HG03196 (cell line): Measurements from ENCODE around the gene DAAM2.

ENCODE experiments used
- ATAC-seq: cut with Tn5 transposase; IDR thresholded peaks from one replicate; pipeline ENCODE4 v1.9.1; 2021; ENCODE audit not compliant: unreplicated experiment

The DAAM2 gene

DNA sequence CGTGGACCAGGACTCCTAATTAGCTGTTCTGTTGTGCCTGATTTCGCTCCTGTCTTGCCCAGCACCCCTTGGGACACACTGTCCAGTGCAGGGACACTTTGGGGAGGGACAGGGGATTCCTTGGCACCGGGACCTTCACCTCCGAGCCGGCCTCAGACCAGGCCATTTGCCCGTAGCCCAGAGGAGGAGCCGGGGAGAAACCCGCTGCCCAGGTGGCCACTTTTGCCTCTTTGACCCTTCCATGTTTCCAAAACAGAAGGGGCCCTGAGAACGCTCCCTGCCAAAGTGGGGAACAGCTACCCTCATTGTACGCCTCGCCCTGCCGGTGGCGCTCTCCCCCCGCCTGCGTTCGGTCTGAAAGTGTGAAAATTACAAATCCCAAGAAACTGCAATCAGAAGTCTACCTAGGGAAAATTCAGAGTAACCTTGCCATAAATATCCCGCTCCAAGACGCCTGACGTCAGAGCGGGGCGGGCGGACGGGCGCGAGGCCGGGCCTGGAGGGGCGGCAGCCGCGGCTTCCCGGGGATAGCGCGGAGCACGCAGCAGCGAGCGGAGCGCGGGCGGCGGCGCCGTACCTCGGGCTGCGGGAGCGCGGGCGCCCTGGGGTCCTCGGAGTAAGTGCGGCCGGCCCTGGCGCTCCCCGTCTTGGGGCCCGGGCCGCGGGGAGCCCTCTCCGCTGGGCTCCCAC lies at the start of gene DAAM2:
Gene DAAM2, plus strand, starts transcription at position 527 of the 690 bp plus-strand sequence. CDS start 63,927 bp downstream, outside the sequence.
- no peak for ATAC-seq

DNA sequence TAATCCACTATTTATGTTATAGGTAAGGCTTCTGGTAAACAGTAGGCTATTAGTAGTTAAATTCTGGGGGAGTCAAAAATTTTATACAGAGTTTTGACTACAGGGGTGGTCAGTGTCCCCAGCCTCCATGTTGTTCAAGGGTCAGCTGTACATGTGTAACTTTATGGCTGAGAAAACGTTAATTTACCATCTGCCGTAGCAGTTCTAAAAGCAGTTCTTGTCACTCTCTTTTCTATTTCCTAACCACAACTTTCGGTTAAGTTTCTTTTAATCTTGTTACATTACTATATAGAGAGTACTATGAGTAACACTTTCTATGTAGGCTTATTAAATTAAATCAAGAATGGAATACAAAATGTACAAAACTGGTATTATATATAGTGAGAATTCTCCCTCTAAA lies 45.4 kb upstream of the DAAM2 start:
- no peak for ATAC-seq

DNA sequence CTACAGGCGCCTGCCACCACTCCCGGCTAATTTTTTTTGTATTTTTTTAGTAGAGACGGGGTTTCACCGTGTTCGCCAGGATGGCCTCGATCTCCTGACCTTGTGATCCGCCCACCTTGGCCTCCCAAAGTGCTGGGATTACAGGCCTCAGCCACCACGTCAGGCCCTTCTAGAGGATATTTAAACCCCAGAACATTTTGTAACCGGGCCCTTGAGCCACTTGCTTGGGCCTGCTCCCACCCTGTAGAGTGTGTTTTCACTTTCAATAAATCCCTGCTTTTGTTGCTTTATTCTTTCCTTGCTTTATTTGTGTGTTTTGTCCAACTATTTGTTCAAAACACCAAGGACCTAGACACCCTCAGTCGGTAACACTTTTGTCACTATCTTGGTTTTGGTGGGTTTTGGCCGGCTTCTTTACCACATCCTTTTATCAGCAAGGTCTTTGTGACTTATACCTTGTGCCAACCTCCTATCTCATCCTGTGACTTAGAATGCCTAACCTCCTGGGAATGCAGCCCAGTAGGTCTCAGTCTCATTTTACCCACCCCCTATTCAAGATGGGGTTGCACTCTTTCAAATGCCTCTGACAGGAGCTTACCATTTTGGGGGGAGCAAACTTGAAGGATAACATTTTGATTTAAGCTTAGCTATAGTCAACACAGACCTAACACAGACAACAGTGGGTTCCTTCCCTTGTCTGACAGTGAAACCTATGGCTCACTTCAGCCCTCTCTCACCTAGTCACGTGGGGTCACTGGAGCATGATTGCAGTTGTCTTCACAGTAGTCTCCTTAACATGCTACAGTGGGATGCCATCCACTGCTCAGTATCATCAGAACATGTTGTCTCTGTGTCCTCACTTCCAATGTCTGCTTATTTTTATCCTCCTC lies 39.1 kb upstream of the DAAM2 start:
- ATAC-seq: no peak

DNA sequence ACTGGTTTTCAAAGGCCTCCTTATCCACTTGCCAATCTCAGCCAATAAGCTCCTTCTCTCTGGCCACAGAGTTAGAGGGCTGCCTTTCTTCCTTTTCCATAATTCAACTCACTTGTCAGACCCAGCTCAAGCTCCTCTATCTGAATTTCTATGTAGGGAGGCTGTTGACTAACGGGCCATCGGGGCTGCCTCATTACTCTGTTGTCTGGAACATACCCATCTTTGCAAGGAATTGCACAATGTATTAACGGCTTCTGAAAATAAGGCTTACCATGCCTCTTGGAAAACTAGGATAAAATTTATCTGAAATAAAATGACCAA lies 38.5 kb upstream of the DAAM2 start:
- ATAC-seq: no peak

DNA sequence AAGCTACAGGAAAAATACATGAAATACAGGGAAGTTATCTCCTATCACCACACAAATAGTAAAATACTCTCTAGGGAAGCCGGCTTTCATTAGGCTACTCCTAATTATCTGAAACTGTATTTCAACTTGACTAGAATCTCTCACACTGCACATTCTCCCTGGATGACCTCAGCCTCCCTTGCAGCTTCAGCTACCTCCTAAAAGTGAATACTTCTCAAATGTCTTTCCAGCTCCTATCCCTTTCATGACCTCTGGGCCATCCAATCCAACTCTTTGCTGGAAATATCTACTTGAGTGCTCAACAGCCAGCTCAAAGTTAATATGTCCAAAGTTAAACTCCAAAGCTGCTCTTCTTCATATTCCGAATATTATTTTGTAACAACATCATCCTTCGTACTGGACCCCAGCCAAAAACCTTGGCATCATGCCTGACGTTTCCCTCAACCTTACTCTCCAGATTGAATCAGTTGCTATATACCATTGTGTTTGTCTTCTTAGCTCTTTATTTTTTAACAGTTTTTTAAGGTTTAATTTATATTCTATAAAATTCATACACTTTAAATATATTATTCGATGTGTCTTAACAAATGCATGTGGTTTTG lies 37.6 kb upstream of the DAAM2 start:
- no peak for ATAC-seq

DNA sequence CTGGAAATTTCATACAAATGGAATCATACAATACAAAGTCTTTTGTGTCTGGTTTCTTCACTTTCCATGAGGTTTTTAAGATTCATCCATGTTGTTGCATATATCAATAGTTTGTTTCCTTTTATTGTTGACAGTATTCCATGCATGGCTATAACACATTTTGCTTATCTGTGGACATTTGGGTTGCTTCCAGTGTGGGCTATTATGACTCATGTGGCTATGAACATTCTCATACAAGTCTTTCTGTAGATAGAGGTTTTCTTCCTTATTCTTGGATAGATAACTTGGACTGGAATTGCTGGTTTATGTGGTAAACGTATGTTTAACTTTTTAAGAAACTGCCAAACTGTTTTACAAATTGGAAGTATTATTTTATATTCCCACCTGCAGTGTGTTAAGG lies 36.9 kb upstream of the DAAM2 start:
- no peak for ATAC-seq

DNA sequence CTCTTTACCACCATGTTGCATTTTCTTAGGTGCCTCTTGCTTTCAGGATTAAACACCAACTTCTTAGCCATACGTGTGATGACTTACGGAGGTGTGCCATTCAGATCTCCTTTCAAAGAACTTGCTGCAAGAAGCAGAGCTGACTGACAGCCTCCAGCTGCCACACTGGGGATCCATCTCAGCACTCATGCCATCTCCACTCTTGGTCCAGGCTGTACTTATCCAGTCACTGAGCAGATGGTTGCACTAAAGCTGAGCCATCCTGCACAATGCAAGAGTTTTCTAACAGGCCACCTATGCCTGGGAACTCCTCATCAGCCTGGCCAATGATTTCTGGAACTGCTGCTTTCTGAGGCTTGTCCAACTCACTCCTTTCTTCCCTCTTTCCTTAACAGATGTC lies 35.6 kb upstream of the DAAM2 start:
- ATAC-seq: no peak

DNA sequence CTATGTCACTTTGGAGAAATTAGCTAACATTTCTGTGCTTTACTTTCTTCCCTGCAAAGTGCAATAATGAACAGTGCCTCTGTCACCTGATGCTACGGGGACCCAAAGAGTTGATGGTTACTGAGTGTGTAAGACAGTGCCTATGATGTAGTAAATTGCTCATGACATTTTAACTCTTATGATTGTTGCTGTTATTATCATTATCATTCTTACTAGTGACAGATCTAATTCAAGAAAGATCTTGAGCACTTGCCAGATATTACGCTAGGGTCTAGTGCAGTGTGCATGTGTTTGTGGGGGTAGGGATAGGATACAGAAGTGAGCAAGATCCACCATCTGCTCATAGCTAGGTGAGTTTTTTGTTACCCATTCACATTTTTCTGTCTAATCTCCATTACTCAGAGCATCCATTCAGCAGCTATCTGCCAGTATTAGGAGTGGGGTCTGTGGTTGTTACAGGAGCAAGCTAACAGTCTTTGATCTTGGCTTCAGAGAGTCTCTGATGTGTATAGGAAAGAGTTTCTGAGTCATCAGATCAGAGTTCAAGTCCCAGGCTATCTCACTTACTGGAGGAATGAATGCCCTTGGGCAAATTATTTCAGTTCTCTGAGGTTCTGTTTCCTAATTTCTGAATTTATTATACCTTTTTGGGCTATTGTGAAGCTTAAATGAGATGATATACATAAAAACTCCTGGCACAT lies 33.1 kb upstream of the DAAM2 start:
- no peak for ATAC-seq

DNA sequence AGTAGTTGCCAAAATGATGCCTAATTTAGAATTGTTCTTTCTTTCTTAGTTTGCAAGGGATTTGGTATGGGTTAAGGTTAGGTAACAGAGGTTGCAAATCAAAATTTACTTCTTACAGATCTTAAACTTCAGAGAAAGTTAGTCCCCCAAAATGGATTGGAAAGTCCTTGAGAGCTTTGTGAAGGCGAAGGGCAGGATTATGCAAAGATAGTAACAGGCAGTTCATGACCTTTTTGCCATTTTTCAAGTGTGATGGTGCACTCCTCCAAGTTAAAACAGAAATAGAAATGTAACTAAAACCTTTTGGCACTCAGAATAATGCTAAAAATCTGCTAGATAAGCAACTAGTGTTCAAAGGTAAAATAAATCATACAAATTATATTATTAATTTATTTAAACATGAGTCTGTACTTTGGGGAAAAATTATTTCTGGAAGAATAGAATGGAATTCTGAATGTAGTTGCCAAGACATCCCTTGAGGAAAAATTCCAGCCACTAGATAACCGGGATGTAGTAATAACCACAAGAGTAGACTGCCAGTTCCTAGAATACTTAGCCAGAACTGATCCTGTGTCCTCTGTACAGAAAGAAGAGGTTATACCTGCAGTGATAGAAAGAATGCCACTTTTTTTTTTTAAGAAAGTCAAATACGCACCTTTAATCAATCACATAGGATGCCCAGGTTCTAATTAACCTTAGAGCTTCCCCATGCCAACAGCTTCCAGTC lies 31.8 kb upstream of the DAAM2 start:
- no peak for ATAC-seq

DNA sequence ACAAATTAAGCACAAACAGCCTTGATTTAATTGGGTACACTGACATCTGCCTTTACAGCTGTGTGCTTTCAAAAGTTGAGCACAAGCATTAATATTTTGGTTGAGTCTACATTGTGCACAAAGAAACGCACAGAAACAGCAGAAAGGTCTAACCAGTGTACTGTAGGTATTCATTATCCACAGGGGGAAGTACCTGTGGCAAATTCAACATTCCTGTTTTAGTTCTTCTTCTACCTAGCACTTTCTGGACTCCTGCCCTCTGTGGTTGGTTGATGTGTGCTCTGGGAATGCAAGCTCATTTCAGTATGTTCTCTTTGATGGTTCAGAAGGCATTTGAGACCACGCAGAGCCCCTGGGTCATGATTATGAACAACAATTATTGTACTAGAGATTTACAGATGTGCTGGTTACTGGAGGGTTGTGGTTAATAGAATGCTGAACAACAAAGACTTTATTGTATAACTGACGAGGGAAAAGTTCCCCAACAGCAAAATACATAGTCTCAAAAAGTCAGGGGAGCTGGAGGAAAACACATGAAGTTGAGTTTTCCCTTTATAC lies 26.6 kb upstream of the DAAM2 start:
- ATAC-seq: no peak

DNA sequence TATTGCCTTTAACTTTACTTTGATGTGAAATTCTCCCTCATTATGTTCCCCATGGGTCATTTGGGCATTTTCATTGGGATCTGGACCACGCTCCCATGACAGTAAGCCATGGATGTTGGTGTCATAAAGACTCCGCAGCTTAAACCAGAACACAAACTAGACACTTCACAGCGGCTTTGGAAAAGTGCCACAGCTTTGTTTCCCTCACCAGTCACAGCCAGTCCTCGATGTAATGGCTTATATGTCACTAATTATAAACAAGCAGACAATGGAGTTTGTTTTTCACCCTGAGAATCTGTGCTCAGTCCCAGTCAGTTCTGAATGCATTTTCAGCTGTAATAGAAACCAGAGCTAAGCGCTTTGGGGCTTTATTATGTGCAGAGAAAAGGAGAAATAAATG lies 23.2 kb upstream of the DAAM2 start:
- ATAC-seq: no peak

DNA sequence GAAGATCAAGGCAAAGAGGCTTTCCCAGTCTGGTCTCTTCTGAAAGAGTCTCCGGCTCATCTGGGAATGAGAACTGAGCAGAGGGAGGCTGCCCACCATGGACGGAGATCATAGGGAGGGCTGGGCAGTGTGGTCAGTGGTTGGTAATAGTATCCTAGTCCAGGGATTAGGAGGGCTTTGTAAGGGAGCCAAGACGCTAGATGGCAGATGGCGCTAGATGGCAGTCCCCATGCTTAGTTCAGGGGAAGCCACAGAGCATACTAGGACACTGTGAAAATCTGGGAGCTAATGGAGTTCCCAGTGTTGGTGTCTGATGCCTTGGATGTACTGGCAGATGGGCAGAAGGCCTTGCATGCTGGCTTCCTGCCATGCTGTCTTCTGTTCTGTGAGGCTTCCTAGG lies 21.7 kb upstream of the DAAM2 start:
- no peak for ATAC-seq

DNA sequence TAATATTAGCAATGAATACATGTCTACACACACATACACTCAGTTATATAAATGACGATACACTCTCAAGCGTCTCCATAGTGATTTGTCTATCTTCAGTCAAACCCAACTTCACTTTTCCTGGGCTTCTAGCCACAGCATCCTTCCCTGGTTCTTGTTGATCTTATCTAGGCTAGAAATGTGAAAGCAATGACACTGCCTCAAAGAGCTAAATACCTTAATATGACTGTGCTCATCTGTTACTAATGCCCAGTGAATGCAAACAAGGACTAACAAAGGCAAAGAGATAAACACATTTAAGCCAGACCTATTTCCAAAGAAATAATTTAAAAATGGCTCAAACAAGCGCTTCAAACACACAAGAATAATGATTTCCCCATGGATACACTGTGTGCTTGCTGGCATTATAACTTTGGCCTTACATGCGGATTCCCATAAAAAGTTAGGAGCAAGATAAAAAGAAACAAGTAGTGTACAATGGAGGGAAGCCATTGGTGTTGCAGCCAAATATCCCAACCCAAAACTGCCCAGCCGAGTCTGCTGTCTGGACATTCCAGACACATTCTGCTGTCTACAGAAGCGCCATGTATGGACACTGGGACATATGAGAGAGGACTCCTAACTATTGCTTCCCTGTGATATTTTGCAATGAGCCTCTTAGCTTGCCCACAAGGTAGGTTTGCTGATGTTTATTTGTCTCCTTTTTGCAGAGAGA lies 19.5 kb upstream of the DAAM2 start:
- no peak for ATAC-seq

DNA sequence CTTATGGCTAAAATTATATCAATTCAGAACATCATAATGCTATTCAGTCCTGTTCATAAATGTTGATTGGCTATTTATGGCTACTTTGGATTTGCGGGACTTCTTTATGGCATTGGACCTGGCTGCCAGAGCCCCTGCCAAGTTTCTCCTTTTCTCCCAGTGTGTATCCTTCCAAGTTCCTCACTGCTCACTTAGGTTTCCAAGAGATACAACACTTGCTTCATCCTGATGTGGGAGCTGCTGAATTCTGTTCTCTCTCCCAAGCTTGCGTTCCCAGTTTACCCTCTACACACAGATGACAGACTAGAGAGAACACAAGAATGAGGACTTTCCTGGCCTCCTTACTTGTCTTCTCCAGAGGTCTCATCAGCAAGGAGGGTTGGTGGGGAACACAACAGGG lies 18.4 kb upstream of the DAAM2 start:
- no peak for ATAC-seq

DNA sequence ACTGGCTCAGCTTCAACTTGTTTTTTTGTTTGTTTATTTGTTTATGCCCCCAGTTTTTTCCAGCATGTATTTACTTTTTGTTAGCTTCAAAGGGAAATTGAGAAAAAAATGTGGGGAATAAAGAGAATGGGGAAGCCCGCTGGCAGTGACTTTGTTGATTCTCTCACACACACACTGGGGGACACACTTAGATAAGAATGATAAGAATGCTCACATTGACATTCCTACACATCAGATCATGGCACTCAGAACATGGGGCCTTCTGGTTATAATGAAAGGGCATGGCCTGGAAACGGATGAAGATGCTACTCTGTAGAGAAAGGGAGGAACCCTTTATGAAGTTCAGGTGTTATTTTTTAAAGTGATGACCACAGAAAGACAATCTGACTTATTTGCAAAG lies 15.6 kb upstream of the DAAM2 start:
- no peak for ATAC-seq

DNA sequence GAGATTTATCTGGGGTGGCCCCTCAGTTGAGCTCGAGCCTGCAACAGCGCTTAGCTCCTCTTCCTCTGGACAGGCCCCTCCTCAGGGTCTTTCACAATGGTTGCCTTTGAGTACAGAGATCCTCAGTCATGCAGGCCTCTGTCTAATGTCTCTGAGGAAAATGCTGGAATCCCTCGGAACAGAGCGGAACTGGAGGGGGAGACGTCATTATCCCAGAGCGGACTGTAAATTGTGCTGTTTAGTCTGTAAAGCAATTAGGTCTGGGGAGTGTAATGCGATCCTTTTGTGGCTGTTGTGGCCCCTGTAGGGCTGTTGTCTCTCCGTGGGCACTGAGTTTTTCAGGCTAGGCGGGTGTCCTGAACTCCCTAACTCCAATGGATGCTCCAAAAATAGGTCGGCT lies 15.0 kb upstream of the DAAM2 start:
- ATAC-seq: no peak

DNA sequence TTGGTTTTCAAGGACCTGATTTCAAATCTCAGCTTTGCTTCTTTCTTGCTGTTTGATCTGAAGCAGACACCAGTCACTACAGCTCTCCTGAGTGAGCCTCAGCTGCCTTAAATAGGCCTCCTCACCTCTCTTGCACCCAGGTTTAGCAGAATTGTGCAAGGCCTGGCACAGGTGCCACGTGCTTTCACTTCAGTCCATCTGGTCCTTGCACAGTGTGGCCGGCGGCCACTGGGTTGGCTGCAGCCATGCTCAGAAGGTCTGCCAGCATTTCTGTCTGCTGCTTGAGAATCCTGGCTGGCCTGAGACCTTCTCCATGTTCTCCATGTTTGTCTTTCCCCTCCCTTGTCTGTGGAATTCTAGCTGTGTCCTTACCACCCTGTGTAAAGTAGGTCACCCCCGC lies 14.5 kb upstream of the DAAM2 start:
- no peak for ATAC-seq

DNA sequence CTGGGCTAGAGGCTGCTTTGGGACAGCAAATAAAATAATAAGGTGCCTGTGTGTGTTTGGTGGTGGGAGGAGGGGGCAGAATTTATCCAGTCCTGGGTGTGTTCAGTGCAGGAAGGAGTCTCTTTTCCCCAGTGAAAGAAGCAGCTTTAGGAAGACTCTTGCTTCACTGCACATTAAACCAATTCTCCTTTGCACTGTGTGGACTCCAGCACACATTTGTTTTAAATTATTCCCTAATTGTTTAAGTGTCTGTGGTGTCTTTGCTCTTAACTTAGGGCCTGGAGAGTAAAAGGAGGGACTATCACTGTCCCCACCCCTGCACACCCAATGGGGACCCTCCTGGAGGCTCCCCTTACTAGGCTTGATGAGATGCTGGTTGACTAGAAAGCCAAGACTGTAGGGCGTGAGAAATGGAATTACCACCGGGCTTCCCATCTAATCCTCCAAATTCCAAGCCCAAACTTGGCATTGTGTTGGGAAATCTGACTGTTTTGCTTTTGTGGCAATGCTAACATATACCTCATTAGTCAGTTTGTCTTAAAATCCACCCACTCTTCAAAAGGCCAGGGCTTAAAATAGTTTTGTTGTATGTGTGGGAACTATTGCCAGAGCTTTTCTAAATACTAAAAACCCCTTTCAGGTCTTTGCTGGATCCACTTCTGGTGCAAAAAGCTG lies 13.5 kb upstream of the DAAM2 start:
- ATAC-seq: no peak

DNA sequence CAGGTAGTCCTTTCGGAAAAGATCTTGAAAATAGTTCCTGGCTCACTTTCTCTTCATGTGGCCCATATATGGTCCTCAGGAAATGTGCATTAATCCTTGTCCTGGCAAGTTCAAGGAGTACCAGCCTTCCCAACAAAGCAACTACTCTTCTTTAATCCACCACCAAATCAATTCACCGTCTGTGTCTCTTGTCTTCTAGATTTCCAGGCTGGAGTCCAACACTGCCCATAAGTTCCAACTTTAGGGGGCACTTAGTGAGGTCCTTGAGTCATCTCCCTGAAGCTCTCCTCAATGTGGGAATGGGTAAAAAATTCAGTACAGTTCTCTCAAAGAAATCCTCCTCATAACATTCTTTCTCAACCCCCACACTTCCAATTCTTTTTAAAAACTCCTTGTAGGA lies 6.9 kb upstream of the DAAM2 start:
- no peak for ATAC-seq
